ENCODE results near the gene MRPL54.
"Not testable (repeated sequence)": the region's sequence is repeated elsewhere in the genome, so short reads cannot be mapped to it uniquely, and the experiment has no call there.

The MRPL54 gene

GRCh38 chr19:3740431-3740830, 22.1 kb upstream of the MRPL54 start:
- DNase-seq (ENCODE audit: low read depth in 2 of 3, low spot score in 2 of 3), result no peak

GRCh38 chr19:3743486-3743885, 19.0 kb upstream of the MRPL54 start:
- no peak for DNase-seq (ENCODE audit: low read depth in 2 of 3, low spot score in 2 of 3)

GRCh38 chr19:3745363-3746045, 17.0 kb upstream of the MRPL54 start:
- no peak for DNase-seq (ENCODE audit: low read depth in 2 of 3, low spot score in 2 of 3)

- DNase-seq (ENCODE audit: low read depth in 2 of 3, low spot score in 2 of 3), result no peak
Observed at GRCh38 chr19:3746371-3747056, 16.0 kb upstream of the MRPL54 start.

GRCh38 chr19:3748965-3749364, 13.5 kb upstream of the MRPL54 start:
- DNase-seq (ENCODE audit: low read depth in 2 of 3, low spot score in 2 of 3), result no peak

GRCh38 chr19:3750211-3750610, 12.3 kb upstream of the MRPL54 start:
- DNase-seq (ENCODE audit: low read depth in 2 of 3, low spot score in 2 of 3), result no peak

- no peak for DNase-seq (ENCODE audit: low read depth in 2 of 3, low spot score in 2 of 3)
Observed at GRCh38 chr19:3751236-3751635, 11.2 kb upstream of the MRPL54 start.

GRCh38 chr19:3752492-3752891, 10.0 kb upstream of the MRPL54 start:
- no peak for DNase-seq (ENCODE audit: low read depth in 2 of 3, low spot score in 2 of 3)

- DNase-seq (ENCODE audit: low read depth in 2 of 3, low spot score in 2 of 3), result no peak
Observed at GRCh38 chr19:3753631-3754410, 8.7 kb upstream of the MRPL54 start.

- DNase-seq (ENCODE audit: low read depth in 2 of 3, low spot score in 2 of 3), result not testable (repeated sequence)
Observed at GRCh38 chr19:3757705-3758104, 4.8 kb upstream of the MRPL54 start.

- not testable (repeated sequence) for DNase-seq (ENCODE audit: low read depth in 2 of 3, low spot score in 2 of 3)
Observed at GRCh38 chr19:3758297-3758696, 4.2 kb upstream of the MRPL54 start.

- no peak for DNase-seq (ENCODE audit: low read depth in 2 of 3, low spot score in 2 of 3)
Observed at GRCh38 chr19:3759482-3760254, 2.8 kb upstream of the MRPL54 start.

- no peak for DNase-seq (ENCODE audit: low read depth in 2 of 3, low spot score in 2 of 3)
Observed at GRCh38 chr19:3760871-3761361, 1.6 kb upstream of the MRPL54 start.

- peak; percentile 93 to 99 (median 96) for DNase-seq (ENCODE audit: low read depth in 2 of 3, low spot score in 2 of 3)
Observed at GRCh38 chr19:3761382-3762129, 926 bp upstream of the MRPL54 start, which contains the start of gene APBA3. Gene APBA3 (minus strand): TSS chr19:3761692. CDS start chr19:3760264, 1,428 bp downstream.

GRCh38 chr19:3762130-3762473, 380 bp upstream of the MRPL54 start:
- no peak for DNase-seq (ENCODE audit: low read depth in 2 of 3, low spot score in 2 of 3)

GRCh38 chr19:3765121-3765520, 2.6 kb downstream of the MRPL54 start:
- no peak for DNase-seq (ENCODE audit: low read depth in 2 of 3, low spot score in 2 of 3)

- not testable (repeated sequence) for DNase-seq (ENCODE audit: low read depth in 2 of 3, low spot score in 2 of 3)
Observed at GRCh38 chr19:3765757-3766156, 3.3 kb downstream of the MRPL54 start.

GRCh38 chr19:3766520-3766919, 4.0 kb downstream of the MRPL54 start:
- DNase-seq (ENCODE audit: low read depth in 2 of 3, low spot score in 2 of 3), result no peak

GRCh38 chr19:3767050-3767449, 4.6 kb downstream of the MRPL54 start:
- DNase-seq (ENCODE audit: low read depth in 2 of 3, low spot score in 2 of 3), result no peak

- no peak for DNase-seq (ENCODE audit: low read depth in 2 of 3, low spot score in 2 of 3)
Observed at GRCh38 chr19:3768015-3768747, 5.7 kb downstream of the MRPL54 start.
